CD8-positive, alpha-beta memory T cell (primary cell): ENCODE data around the gene GOLGA6C. TPM values are rescaled to one million over a fixed set of nuclear protein-coding genes. Genes with fewer than 3 reads are reported as not detected.
"Not testable (repeated sequence)": the region's sequence is repeated elsewhere in the genome, so short reads cannot be mapped to it uniquely, and the experiment has no call there.

Source experiments
- CTCF ChIA-PET: fragments of 350-600 bp; sonication (Branson Sonifier 250); formaldehyde crosslinking; loops from one replicate; lab custom pipeline; 2021; ENCODE audit warnings: antibody characterized with exemption; lab: Charles Lee
- POLR2A ChIA-PET: fragments of 350-600 bp; sonication (Branson Sonifier 250); formaldehyde crosslinking; loops from one replicate; lab custom pipeline; 2021; ENCODE audit warnings: antibody characterized with exemption; lab: Charles Lee
- DNase-seq, 5 donors: peaks; one replicate each; pipeline versions ENCODE4 v3.0.0 to v3.0.0-alpha.2; 2020 to 2022; ENCODE audit warnings: mixed read lengths in 1 of 5
- H3K27ac ChIP-seq: one replicate; pipeline ENCODE4 v1.7.0; 2013; ENCODE audit warnings: low read depth, mild to moderate bottlenecking, low read length, moderate library complexity
- H3K27me3 ChIP-seq: 2 replicates; pipeline ENCODE4 v1.7.0; 2013; ENCODE audit warnings: low read length, mild to moderate bottlenecking; ENCODE audit not compliant: insufficient read depth, poor library complexity, severe bottlenecking
- H3K36me3 ChIP-seq: 2 replicates; pipeline ENCODE4 v1.7.0; 2013; ENCODE audit warnings: mild to moderate bottlenecking, low read length, moderate library complexity; ENCODE audit not compliant: insufficient read depth
- H3K4me1 ChIP-seq: 2 replicates; pipeline ENCODE4 v1.7.0; 2013; ENCODE audit warnings: mild to moderate bottlenecking, low read length, moderate library complexity; ENCODE audit not compliant: insufficient read depth
- H3K4me3 ChIP-seq: 2 replicates; pipeline ENCODE4 v1.7.0; 2013; ENCODE audit warnings: mild to moderate bottlenecking, low read length
- H3K9me3 ChIP-seq: 2 replicates; pipeline ENCODE4 v1.7.0; 2013; ENCODE audit warnings: mild to moderate bottlenecking, low read length
- H3K27ac Mint-ChIP-seq, 8 donors: one replicate each; pipeline ENCODE4 v1.8.0; 2020 to 2021; ENCODE audit warnings: mixed read lengths in 8 of 8, mild to moderate bottlenecking in 6 of 8, inconsistent platforms in 3 of 8, moderate library complexity in 3 of 8
- H3K27me3 Mint-ChIP-seq, 2 donors: one replicate each; pipeline ENCODE4 v1.8.0; 2020 to 2021; ENCODE audit warnings: mixed read lengths in 2 of 2, mild to moderate bottlenecking in 1 of 2, moderate library complexity in 1 of 2
- H3K36me3 Mint-ChIP-seq, 3 donors: one replicate each; pipeline ENCODE4 v1.8.0; 2020 to 2021; ENCODE audit warnings: mixed read lengths in 3 of 3, inconsistent platforms in 1 of 3, mild to moderate bottlenecking in 1 of 3
- H3K4me1 Mint-ChIP-seq, 3 donors: one replicate each; pipeline ENCODE4 v1.8.0; 2020 to 2021; ENCODE audit warnings: mixed read lengths in 3 of 3, inconsistent platforms in 1 of 3, mild to moderate bottlenecking in 1 of 3
- H3K4me3 Mint-ChIP-seq, 7 donors: one replicate each; pipeline ENCODE4 v1.8.0; 2020 to 2021; ENCODE audit warnings: mixed read lengths in 7 of 7, mild to moderate bottlenecking in 6 of 7, moderate library complexity in 4 of 7, inconsistent platforms in 2 of 7
- H3K9me3 Mint-ChIP-seq, 5 donors: one replicate each; pipeline ENCODE4 v1.8.0; 2020 to 2022; ENCODE audit warnings: mixed read lengths in 5 of 5, mild to moderate bottlenecking in 3 of 5, moderate library complexity in 2 of 5, inconsistent platforms in 1 of 5
- polyA plus RNA-seq: library from polyadenylated mRNA; unstranded; fragments of 300-500 nt; fragmentation: Illumina TruSeq; gene quantifications from one replicate; pipeline ENCODE4 v1.2.3, GENCODE V29; 2021
- total RNA-seq, 2 experiments: library from RNA; stranded (reverse); gene quantifications; one replicate each; pipeline ENCODE4 v1.2.3, GENCODE V29; 2021

Gene GOLGA6C, protein sequence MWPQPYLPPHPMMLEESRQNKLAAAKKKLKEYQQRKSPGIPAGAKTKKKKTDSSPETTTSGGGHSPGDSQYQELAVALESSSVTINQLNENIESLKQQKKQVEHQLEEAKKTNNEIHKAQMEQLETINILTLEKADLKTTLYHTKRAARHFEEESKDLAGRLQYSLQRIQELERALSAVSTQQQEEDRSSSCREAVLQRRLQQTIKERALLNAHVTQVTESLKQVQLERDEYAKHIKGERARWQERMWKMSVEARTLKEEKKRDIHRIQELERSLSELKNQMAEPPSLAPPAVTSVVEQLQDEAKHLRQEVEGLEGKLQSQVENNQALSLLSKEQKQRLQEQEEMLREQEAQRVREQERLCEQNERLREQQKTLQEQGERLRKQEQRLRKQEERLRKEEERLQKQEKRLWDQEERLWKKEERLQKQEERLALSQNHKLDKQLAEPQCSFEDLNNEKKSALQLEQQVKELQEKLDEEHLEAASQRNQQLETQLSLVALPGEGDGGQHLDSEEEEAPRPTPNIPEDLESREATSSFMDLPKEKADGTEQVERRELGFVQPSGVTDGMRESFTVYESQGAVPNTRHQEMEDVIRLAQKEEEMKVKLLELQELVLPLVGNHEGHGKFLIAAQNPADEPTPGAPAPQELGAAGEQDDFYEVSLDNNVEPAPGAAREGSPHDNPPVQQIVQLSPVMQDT
- not detected for total RNA-seq
- not detected for polyA plus RNA-seq

DNA sequence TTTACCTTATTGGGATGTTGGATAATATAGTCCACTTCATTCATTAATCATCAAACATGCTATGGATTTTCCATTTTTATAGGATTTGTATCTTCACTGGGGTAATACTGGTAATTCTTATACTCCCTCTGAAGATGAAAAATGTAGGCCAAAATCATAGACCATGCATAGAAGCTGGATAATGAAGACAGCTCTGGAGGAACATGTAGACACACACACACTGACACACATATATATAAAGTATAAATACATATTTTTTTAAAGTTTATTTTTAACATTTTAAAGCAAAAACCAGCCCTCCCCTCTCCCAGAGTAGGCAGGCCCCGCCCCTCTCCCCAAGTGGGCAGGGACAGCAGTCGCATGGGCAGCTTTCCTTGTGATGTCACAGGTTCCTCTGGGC is at the start of gene GOLGA6C:
Gene GOLGA6C (plus strand): TSS at position 301 of the 400 bp plus-strand sequence. CDS start 265 bp downstream, outside the sequence.
- H3K4me3 Mint-ChIP-seq, H3K4me3 ChIP-seq, H3K4me1 Mint-ChIP-seq, H3K4me1 ChIP-seq, H3K27me3 Mint-ChIP-seq, CTCF ChIA-PET, DNase-seq, H3K9me3 ChIP-seq, H3K9me3 Mint-ChIP-seq, H3K36me3 Mint-ChIP-seq, H3K36me3 ChIP-seq, H3K27me3 ChIP-seq, POLR2A ChIA-PET, H3K27ac Mint-ChIP-seq, H3K27ac ChIP-seq: not testable (repeated sequence)

DNA sequence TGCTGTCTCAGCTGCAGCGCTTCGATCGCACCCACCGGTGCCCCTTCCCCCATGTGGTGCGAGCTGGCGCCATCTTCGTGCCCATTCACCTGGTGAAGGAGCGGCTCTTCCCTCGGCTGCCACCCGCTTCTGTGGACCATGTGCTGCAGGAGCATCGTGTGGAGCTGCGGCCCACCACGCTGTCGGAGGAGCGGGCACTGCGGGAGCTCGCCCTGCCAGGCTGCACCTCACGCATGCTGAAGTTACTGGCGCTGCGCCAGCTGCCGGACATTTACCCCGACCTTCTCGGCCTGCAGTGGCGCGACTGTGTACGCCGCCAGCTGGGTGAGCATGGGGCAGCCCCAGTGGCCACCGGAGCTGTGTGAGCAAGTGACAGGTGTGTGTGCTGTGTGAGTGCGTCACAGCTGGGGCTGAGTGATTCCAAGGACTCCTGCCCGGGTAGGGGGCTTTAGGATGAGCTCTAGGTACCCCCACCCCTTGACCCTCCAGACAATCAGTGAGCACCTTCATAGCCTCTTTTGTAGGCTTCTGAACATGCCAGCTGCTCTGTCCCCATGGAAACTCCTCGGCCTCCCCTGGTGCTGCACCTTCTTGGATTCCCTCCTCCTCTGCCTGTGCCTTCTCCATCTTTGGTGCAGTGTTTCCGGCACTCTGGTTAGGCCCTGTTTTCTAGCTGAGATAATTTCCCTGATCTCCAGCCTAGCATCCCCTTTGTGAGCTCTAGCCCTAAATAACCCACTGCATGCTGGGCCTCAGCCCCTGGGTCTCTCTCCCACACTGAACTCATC is 49.4 kb upstream of the GOLGA6C start:
- CTCF ChIA-PET, result interaction anchor here (0.8 to 1.7 kb wide), 4 partner anchors 12 to 185 kb away, joined by 3 to 8 read pairs (median 5); partner anchors contain the start of gene PPCDC
- Mint-ChIP-seq H3K27ac (peak overlapping the region in 3 of 8 donors; percentile 60 to 78 (median 66)), H3K27me3 (no peaks in the 10 kb centered on the region), H3K36me3 (peaks cover 0 to 70% (median 7%) of the 10 kb centered on the region in 3 donors), H3K9me3 (no peaks in the 10 kb centered on the region), H3K4me1 (peaks cover 33 to 49% (median 35%) of the 10 kb centered on the region in 3 donors), H3K4me3 (peak overlapping the region in 1 of 7 donors; percentile 12)
- POLR2A ChIA-PET, result no interaction called here
- no peak overlapping the region for H3K27ac ChIP-seq
- DNase-seq, result no peak
- H3K4me1 ChIP-seq, result peaks cover 16% of the 10 kb centered on the region
- peaks cover 35% of the 10 kb centered on the region for H3K36me3 ChIP-seq
- H3K9me3 ChIP-seq, result no peaks in the 10 kb centered on the region
- no peak overlapping the region for H3K4me3 ChIP-seq
- H3K27me3 ChIP-seq, result no peaks in the 10 kb centered on the region

DNA sequence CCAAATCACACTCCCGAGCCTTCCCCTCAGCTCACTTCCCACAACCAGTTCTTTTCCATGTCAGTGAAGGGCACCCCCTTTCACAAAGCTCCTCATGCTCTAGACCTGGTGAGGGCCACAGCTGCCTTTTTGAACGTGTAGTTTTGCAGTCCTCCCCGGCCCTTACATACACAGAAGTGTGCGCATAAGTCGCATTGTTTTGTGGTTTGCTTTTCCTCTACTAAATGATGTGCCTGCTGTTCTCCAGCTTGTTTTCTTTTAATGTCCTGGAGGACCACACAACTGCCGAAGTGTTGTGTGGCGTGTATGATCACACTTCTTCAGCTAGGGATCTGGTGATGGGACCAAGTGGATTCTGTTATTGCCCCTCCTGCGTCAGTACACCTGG is 48.9 kb upstream of the GOLGA6C start:
- H3K27ac ChIP-seq, result no peak overlapping the region
- H3K36me3 ChIP-seq, result peaks cover 35% of the 10 kb centered on the region
- H3K9me3 ChIP-seq, result no peaks in the 10 kb centered on the region
- Mint-ChIP-seq H3K4me3 (peak overlapping the region in 1 of 7 donors; percentile 12), H3K36me3 (peaks cover 0 to 73% (median 7%) of the 10 kb centered on the region in 3 donors), H3K27ac (peak overlapping the region in 4 of 8 donors; percentile 7 to 66 (median 58)), H3K27me3 (no peaks in the 10 kb centered on the region), H3K9me3 (no peaks in the 10 kb centered on the region), H3K4me1 (peaks cover 27 to 44% (median 30%) of the 10 kb centered on the region in 3 donors)
- H3K4me1 ChIP-seq, result peaks cover 10% of the 10 kb centered on the region
- no peak for DNase-seq
- H3K27me3 ChIP-seq, result no peaks in the 10 kb centered on the region
- ChIA-PET POLR2A (no interaction called here), CTCF (interaction anchor here (0.8 to 1.2 kb wide), 3 partner anchors 11 to 185 kb away, joined by 3 to 7 read pairs (median 3); partner anchors contain the start of gene PPCDC)
- no peak overlapping the region for H3K4me3 ChIP-seq

DNA sequence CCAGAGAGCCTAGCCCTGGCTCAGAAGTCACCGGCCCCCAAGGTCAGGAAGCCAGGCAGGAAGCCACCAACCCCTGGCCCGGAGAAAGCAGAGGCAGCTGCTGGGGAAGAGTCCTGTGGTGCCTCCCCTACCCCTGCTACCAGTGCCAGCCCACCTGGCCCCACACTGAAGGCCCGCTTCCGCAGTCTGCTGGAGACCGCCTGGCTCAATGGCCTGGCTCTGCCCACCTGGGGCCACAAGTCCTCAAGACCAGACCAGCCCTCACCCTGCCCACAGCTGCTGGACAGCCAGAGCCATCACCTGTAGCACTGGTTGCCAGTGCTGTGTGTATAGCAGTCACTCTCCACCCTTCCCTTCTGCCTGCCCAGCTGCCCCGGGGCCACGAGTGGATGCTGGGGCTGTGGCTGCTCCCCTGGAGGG is 47.3 kb upstream of the GOLGA6C start:
- H3K36me3 ChIP-seq, result peaks cover 35% of the 10 kb centered on the region
- Mint-ChIP-seq H3K9me3 (no peaks in the 10 kb centered on the region), H3K27ac (peak overlapping the region in 1 of 8 donors; percentile 52), H3K27me3 (no peaks in the 10 kb centered on the region), H3K4me3 (no peak overlapping the region), H3K36me3 (peaks cover 0 to 73% (median 7%) of the 10 kb centered on the region in 3 donors), H3K4me1 (peaks cover 18 to 32% (median 21%) of the 10 kb centered on the region in 3 donors)
- H3K27ac ChIP-seq, result no peak overlapping the region
- peaks cover 6% of the 10 kb centered on the region for H3K4me1 ChIP-seq
- no peaks in the 10 kb centered on the region for H3K27me3 ChIP-seq
- DNase-seq, result no peak
- POLR2A ChIA-PET, result no interaction called here
- CTCF ChIA-PET, result no interaction called here
- no peaks in the 10 kb centered on the region for H3K9me3 ChIP-seq
- H3K4me3 ChIP-seq, result no peak overlapping the region

DNA sequence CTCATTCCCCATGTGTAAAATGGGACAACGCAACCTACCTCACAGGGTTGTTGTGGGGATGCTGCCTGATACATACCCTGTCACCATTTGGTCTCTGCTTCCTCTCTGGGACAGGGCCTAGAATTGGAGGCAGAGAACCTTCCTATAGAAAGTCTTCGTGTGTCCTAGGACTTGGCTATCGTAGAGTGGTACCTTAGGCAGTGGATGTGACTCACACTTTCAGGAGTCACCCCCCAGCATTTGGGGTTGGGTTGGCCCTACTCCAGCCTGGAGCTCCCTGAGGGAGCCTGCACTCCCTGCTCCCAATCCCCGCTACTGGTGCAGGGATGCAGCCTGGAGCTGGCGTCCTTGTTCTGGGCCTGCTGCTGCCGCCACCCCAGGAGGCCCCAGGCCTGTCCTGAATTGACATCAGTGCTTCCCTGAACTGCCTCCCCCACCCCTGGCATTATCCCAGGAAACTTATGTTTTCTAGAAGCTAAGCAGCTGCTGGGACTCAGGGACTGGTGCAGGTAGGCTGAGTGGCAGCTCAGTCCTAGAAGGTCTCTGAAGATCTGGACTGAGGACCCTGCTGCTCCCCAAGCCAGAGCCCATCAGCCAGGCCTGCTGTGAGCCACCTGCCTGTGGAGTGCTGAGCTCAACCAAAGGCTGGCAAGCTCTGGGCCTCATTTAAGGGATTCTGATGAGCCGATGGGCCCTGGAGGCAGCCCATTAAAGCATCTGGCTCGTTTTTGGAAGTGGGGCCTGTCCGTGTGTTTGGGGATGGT is 46.5 kb upstream of the GOLGA6C start:
- Histone ChIP-seq H3K36me3 (peaks cover 35% of the 10 kb centered on the region), H3K27me3 (no peaks in the 10 kb centered on the region), H3K4me3 (no peak overlapping the region), H3K27ac (no peak overlapping the region), H3K4me1 (peaks cover 6% of the 10 kb centered on the region), H3K9me3 (no peaks in the 10 kb centered on the region)
- peaks cover 18 to 32% (median 21%) of the 10 kb centered on the region in 3 donors for H3K4me1 Mint-ChIP-seq
- H3K9me3 Mint-ChIP-seq, result no peaks in the 10 kb centered on the region
- DNase-seq, result no peak
- peak overlapping the region in 1 of 7 donors; percentile 40 for H3K4me3 Mint-ChIP-seq
- CTCF ChIA-PET, result no interaction called here
- POLR2A ChIA-PET, result no interaction called here
- peaks cover 0 to 66% (median 5%) of the 10 kb centered on the region in 3 donors for H3K36me3 Mint-ChIP-seq
- no peaks in the 10 kb centered on the region for H3K27me3 Mint-ChIP-seq
- H3K27ac Mint-ChIP-seq, result peak overlapping the region in 2 of 8 donors; percentile 27 to 52

DNA sequence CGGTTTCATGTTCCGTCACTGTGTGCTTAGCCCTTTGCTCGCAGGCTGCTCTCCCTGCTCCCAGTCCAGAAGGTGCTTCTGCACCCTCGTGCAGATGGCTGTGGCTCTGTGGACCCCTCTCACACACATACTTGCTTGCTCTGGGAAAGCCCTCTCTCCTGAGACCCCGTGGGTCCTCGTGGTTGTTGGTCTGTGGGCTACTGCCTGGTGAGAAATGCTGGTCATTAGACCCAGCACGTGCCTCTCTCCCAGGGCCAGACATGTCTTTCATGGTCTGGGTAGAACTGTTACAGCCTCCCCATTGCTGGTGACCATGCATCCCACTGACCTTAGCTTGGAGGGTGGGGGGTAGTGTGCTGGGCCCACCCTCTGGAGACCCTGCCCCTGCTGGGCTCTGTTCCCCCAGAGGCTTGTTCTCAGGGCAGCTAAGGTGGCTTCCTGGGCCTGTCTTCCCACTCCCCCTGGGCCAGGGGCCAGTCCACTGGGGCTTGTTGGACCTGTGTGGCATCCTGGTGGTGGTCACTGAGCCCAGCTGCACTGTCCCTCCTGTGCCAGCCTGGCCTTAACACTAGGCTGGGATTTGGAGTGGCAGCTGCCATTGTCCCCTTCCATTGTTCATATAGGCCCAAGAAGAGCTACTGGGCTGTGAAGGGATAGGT is 45.8 kb upstream of the GOLGA6C start:
- peaks cover 6% of the 10 kb centered on the region for H3K4me1 ChIP-seq
- no peak overlapping the region for H3K4me3 ChIP-seq
- no peaks in the 10 kb centered on the region for H3K9me3 ChIP-seq
- no peaks in the 10 kb centered on the region for H3K27me3 Mint-ChIP-seq
- H3K36me3 Mint-ChIP-seq, result peaks cover 0 to 61% (median 5%) of the 10 kb centered on the region in 3 donors
- CTCF ChIA-PET, result interaction anchor here (1.1 to 1.5 kb wide), 2 partner anchors 11 to 183 kb away, joined by 3 read pairs; partner anchors contain the start of gene C15orf39
- peaks cover 34% of the 10 kb centered on the region for H3K36me3 ChIP-seq
- peak overlapping the region in 5 of 8 donors; percentile 17 to 83 (median 59) for H3K27ac Mint-ChIP-seq
- POLR2A ChIA-PET, result no interaction called here
- no peak overlapping the region for H3K4me3 Mint-ChIP-seq
- peaks cover 18 to 32% (median 21%) of the 10 kb centered on the region in 3 donors for H3K4me1 Mint-ChIP-seq
- no peak for DNase-seq
- H3K9me3 Mint-ChIP-seq, result no peaks in the 10 kb centered on the region
- H3K27ac ChIP-seq, result no peak overlapping the region
- no peaks in the 10 kb centered on the region for H3K27me3 ChIP-seq
